NB4 (cell line): ENCODE measurements around the gene MND1.

Experiments used
- CTCF ChIP-seq: IDR thresholded peaks from one replicate; pipeline ENCODE4 v1.5.1; 2012; ENCODE audit warnings: low read depth, low read length
- POLR2A ChIP-seq: IDR thresholded peaks from 2 replicates; pipeline ENCODE4 v1.6.1; 2011; ENCODE audit warnings: mild to moderate bottlenecking; ENCODE audit not compliant: insufficient read length; ENCODE audit errors: extremely low read depth

GRCh38 chr4:153403726-153404125 lies 59.2 kb downstream of the MND1 start:
- TF ChIP-seq POLR2A = no peak
- no peak for TF ChIP-seq CTCF
